PC-3 (cell line): ENCODE results near the gene EMID1. TPM values are rescaled to one million over a fixed set of nuclear protein-coding genes. Genes with fewer than 3 reads are reported as not detected.

Experiments used
- ATAC-seq: fragments of 200-7000 bp; cut with Tn5 transposase; 2 replicates; pipeline ENCODE4 v1.9.1; 2020; ENCODE audit warnings: mild to moderate bottlenecking, moderate library complexity
- BruUV-seq: library from RNA; stranded (reverse); fragments of 400-500 nt; replicated peaks from 2 replicates; lab custom pipeline; 2021; lab: Mats Ljungman, UMichigan
- CTCF ChIA-PET: fragments of 300-600 bp; sonication (Branson Sonifier 250); formaldehyde crosslinking; loops from one replicate; lab custom pipeline; 2022; ENCODE audit warnings: antibody characterized with exemption; lab: Charles Lee
- POLR2A ChIA-PET: fragments of 300-600 bp; sonication (Branson Sonifier 250); formaldehyde crosslinking; loops from one replicate; lab custom pipeline; 2022; ENCODE audit warnings: antibody characterized with exemption; ENCODE audit not compliant: unreplicated experiment; lab: Charles Lee
- DNase-seq: peaks from one replicate; pipeline ENCODE4 v3.0.0-alpha.2; 2015
- H2AFZ ChIP-seq: fragments of 300-600 bp; sonication (generic); 2 replicates; pipeline ENCODE4 v1.6.0; 2016; ENCODE audit warnings: antibody characterized with exemption, low read length
- H3F3A ChIP-seq: fragments of 300-600 bp; sonication (generic); one replicate; pipeline ENCODE4 v1.6.0; 2017; ENCODE audit warnings: antibody characterized with exemption, low read length, control low read depth, mild to moderate bottlenecking; ENCODE audit not compliant: unreplicated experiment
- H3K27ac ChIP-seq: fragments of 300-600 bp; sonication (generic); 2 replicates; pipeline ENCODE4 v1.5.1; 2016; ENCODE audit warnings: mild to moderate bottlenecking, low read length
- H3K27me3 ChIP-seq: fragments of 300-600 bp; sonication (generic); 2 replicates; pipeline ENCODE4 v1.6.1; 2016; ENCODE audit warnings: low read length, mixed read lengths
- H3K36me3 ChIP-seq: fragments of 300-600 bp; sonication (generic); 2 replicates; pipeline ENCODE4 v1.6.1; 2016; ENCODE audit warnings: low read depth, mixed run types, low read length, mixed read lengths
- H3K4me1 ChIP-seq: fragments of 300-600 bp; sonication (generic); 2 replicates; pipeline ENCODE4 v1.5.1; 2016; ENCODE audit warnings: low read length; ENCODE audit not compliant: insufficient read depth
- H3K4me2 ChIP-seq: fragments of 300-600 bp; sonication (generic); 2 replicates; pipeline ENCODE4 v1.6.0; 2016; ENCODE audit warnings: low read length
- H3K4me3 ChIP-seq: fragments of 300-600 bp; sonication (generic); 2 replicates; pipeline ENCODE4 v1.5.1; 2016; ENCODE audit warnings: mild to moderate bottlenecking, low read length, mixed read lengths
- H3K79me2 ChIP-seq: fragments of 300-600 bp; sonication (generic); 2 replicates; pipeline ENCODE4 v1.6.1; 2017; ENCODE audit warnings: low read length, mixed read lengths
- H3K9ac ChIP-seq: fragments of 300-600 bp; sonication (generic); 2 replicates; pipeline ENCODE4 v1.6.0; 2016; ENCODE audit warnings: mild to moderate bottlenecking, low read length
- H3K9me2 ChIP-seq: fragments of 300-600 bp; sonication (generic); replicated peaks from 2 replicates; pipeline ENCODE4 v1.6.1; 2016; ENCODE audit warnings: mixed run types, low read length, mixed read lengths
- H3K9me3 ChIP-seq: fragments of 300-600 bp; sonication (generic); 2 replicates; pipeline ENCODE4 v1.6.1; 2016; ENCODE audit warnings: low read length, mixed read lengths
- H4K20me1 ChIP-seq: fragments of 300-600 bp; sonication (generic); 2 replicates; pipeline ENCODE4 v1.6.1; 2016; ENCODE audit warnings: low read length, mixed read lengths
- CTCF ChIP-seq: fragments of 300-600 bp; sonication (generic); conservative IDR thresholded peaks from 2 replicates; pipeline ENCODE4 v1.5.1; 2017; ENCODE audit warnings: antibody characterized with exemption, low read depth, mild to moderate bottlenecking, low read length
- EZH2 ChIP-seq: fragments of 300-600 bp; sonication (generic); IDR thresholded peaks from one replicate; pipeline ENCODE4 v1.6.1; 2017; ENCODE audit warnings: antibody characterized with exemption, mild to moderate bottlenecking, low read length; ENCODE audit not compliant: unreplicated experiment
- EZH2phosphoT487 ChIP-seq: fragments of 300-600 bp; sonication (generic); IDR thresholded peaks from 2 replicates; pipeline ENCODE4 v1.6.1; 2018; ENCODE audit warnings: mild to moderate bottlenecking, antibody characterized with exemption, low read length, borderline replicate concordance
- intact Hi-C: fragments of 100-400 bp; cut with micrococcal nuclease; formaldehyde crosslinking; loops from 2 replicates; pipeline ENCODE4 v1.9.0; 2023
- total RNA-seq: library from RNA; depleted of rRNA; stranded (reverse); fragments of >200 nt; gene quantifications from 2 replicates; pipeline ENCODE4 v1.2.3, GENCODE V29; 2014

The EMID1 gene
- total RNA-seq, 1 experiment from 2014 or later: 1.2 TPM

GRCh38 chr22:29256606-29257325 lies 51.1 kb downstream of the EMID1 start:
- no peak overlapping the region for H3K9ac ChIP-seq
- DNase-seq (no peak), ATAC-seq (no peak)
- H3K27me3 ChIP-seq: no peaks in the 10 kb centered on the region
- POLR2A ChIA-PET: no interaction called here
- no peak for TF ChIP-seq CTCF
- no peak for TF ChIP-seq EZH2
- no peak for TF ChIP-seq EZH2phosphoT487
- BruUV-seq: no TSS peak
- intact Hi-C loops: no loop called here
- no peaks in the 10 kb centered on the region for H3F3A ChIP-seq
- H3K4me2 ChIP-seq: no peak overlapping the region
- H3K36me3 ChIP-seq: no peaks in the 10 kb centered on the region
- H3K4me1 ChIP-seq: no peaks in the 10 kb centered on the region
- CTCF ChIA-PET: no interaction called here
- no peaks in the 10 kb centered on the region for H3K79me2 ChIP-seq
- no peak overlapping the region for H2AFZ ChIP-seq
- H4K20me1 ChIP-seq: no peaks in the 10 kb centered on the region
- no peak overlapping the region for H3K27ac ChIP-seq
- H3K4me3 ChIP-seq: no peak overlapping the region
- no peaks in the 10 kb centered on the region for H3K9me2 ChIP-seq
- H3K9me3 ChIP-seq: no peaks in the 10 kb centered on the region

- H3K9me3 ChIP-seq: no peaks in the 10 kb centered on the region
- H3K4me2 ChIP-seq: no peak overlapping the region
- H3F3A ChIP-seq: no peaks in the 10 kb centered on the region
- TF ChIP-seq CTCF (no peak), EZH2 (no peak), EZH2phosphoT487 (no peak)
- no peaks in the 10 kb centered on the region for H3K36me3 ChIP-seq
- H3K27ac ChIP-seq: no peak overlapping the region
- no peaks in the 10 kb centered on the region for H3K27me3 ChIP-seq
- H2AFZ ChIP-seq: no peak overlapping the region
- no peaks in the 10 kb centered on the region for H3K9me2 ChIP-seq
- POLR2A ChIA-PET: no interaction called here
- H3K9ac ChIP-seq: no peak overlapping the region
- ATAC-seq (no peak), DNase-seq (no peak)
- intact Hi-C loops: no loop called here
- no peaks in the 10 kb centered on the region for H3K4me1 ChIP-seq
- no peaks in the 10 kb centered on the region for H3K79me2 ChIP-seq
- H3K4me3 ChIP-seq: no peak overlapping the region
- no peaks in the 10 kb centered on the region for H4K20me1 ChIP-seq
- CTCF ChIA-PET: no interaction called here
- no TSS peak for BruUV-seq
Measured at GRCh38 chr22:29257751-29258181, 52.1 kb downstream of the EMID1 start.

- DNase-seq (no peak), ATAC-seq (no peak)
- intact Hi-C loops: no loop called here
- TF ChIP-seq CTCF (no peak), EZH2 (no peak), EZH2phosphoT487 (no peak)
- H3K9ac ChIP-seq: no peak overlapping the region
- H3K4me3 ChIP-seq: no peak overlapping the region
- no peaks in the 10 kb centered on the region for H3F3A ChIP-seq
- H3K4me1 ChIP-seq: no peaks in the 10 kb centered on the region
- no peaks in the 10 kb centered on the region for H4K20me1 ChIP-seq
- no peak overlapping the region for H3K4me2 ChIP-seq
- POLR2A ChIA-PET: no interaction called here
- H3K9me2 ChIP-seq: no peaks in the 10 kb centered on the region
- no peaks in the 10 kb centered on the region for H3K27me3 ChIP-seq
- H3K36me3 ChIP-seq: no peaks in the 10 kb centered on the region
- no peak overlapping the region for H2AFZ ChIP-seq
- no peaks in the 10 kb centered on the region for H3K79me2 ChIP-seq
- H3K27ac ChIP-seq: no peak overlapping the region
- CTCF ChIA-PET: no interaction called here
- BruUV-seq: no TSS peak
- no peaks in the 10 kb centered on the region for H3K9me3 ChIP-seq
Measured at GRCh38 chr22:29258407-29259252, 52.9 kb downstream of the EMID1 start.
